ENCODE results near the gene MACROD2.

The MACROD2 gene

GRCh38 chr20:14488212-14488611 lies 492.9 kb downstream of the MACROD2 start:
- no peak for DNase-seq

- DNase-seq = no peak
Measured at GRCh38 chr20:14488756-14489479, 493.6 kb downstream of the MACROD2 start.

GRCh38 chr20:14489544-14489943 lies 494.2 kb downstream of the MACROD2 start:
- no peak for DNase-seq

DNA sequence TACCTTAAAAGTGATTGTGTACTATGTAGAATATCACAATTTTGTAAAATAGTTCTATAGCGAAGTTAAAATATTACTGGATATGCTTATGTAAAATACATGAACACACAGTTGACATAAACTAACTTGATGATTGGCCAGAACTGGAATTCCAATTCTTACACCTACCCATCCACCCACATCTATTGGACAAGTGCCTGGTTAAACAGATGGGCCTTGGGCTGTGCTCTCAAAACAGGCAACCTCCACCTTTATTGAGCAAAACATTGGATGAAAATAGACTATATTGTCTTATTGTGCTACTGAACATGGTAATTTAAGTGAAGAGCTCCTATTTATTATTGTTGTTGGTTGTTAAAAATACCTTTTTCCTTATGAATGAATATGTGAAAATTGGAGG lies 496.1 kb downstream of the MACROD2 start:
- no peak for DNase-seq

GRCh38 chr20:14493408-14493807 lies 498.1 kb downstream of the MACROD2 start:
- no peak for DNase-seq

GRCh38 chr20:14494355-14494754 lies 499.0 kb downstream of the MACROD2 start:
- DNase-seq = no peak

DNA sequence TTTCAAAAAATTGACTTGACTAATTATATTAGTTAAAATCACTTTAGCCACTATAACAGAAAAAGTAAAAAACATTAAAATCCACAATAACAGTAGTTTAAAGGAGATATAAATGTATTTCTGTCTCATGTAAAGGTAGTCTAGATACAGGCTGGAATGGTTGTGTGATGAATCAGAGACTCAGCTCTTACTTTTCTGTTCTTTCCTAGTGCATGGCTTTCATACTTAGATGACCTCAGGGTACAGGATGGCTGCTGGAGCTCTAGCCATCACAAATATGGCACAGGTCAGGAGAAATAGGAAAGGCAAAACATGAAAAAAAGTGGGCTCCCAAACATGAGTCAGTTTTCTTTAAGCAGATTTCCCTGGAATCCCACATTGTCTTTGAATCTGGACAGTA lies 499.8 kb downstream of the MACROD2 start:
- no peak for DNase-seq

- DNase-seq = no peak
Measured at GRCh38 chr20:14497004-14497403, 501.7 kb downstream of the MACROD2 start.

- no peak for DNase-seq
Measured at GRCh38 chr20:14498772-14499171, 503.5 kb downstream of the MACROD2 start.

DNA sequence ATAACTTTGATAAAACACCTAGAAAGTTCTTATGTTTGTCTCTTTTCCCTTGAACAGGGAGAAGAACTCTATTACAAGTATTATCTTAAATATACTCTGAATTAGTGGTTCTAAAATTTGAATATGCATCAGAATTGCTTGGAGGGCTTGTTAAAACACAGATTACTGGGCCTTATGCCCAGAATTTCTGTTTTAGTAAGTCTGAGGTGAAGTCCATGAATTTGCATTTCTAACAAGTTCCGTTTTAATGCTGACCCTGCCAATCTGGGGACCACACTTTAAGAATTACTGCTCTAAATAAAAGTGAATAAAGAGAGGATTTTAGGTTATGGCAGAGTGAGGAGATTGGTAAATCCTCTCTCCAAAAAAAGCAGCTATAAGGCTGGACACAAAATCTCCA lies 510.2 kb downstream of the MACROD2 start:
- no peak for DNase-seq

DNA sequence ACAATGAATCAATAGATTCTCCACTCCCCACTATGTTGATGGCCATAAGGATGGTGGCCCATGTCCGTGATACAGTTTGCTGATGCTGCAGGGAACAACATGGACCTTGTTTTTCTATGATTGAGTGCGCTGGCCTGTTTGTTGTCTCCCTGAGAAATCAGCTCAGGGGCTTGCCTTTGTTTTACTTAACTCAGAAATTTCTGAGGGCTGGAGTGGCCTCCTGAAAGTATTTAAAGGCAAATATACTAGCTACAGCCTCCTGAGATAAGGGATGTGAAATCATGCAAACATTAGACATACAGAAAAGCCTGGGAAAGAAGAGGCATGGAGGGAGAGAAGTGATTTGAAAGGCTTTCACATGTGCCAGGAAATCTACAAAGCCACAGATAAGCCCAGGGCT lies 512.4 kb downstream of the MACROD2 start:
- DNase-seq = no peak

DNA sequence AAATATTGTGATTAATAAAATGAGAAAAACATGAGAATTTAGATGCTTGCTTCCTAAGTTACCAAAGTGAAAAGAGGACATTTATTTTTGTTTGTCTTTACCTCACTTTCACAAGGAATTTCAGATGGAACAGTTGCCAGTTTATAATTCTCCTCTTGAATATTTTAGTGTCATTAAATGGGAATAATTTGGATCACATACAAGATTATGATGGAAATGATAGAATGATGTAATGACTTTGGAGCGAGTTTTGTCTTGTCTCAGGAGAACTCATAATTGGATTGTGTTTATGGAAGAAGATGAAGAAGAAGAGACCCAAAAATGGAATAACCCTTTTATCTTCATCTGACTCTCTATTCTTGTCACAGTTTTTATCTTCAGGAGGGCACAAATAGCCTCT lies 515.0 kb downstream of the MACROD2 start:
- no peak for DNase-seq

DNA sequence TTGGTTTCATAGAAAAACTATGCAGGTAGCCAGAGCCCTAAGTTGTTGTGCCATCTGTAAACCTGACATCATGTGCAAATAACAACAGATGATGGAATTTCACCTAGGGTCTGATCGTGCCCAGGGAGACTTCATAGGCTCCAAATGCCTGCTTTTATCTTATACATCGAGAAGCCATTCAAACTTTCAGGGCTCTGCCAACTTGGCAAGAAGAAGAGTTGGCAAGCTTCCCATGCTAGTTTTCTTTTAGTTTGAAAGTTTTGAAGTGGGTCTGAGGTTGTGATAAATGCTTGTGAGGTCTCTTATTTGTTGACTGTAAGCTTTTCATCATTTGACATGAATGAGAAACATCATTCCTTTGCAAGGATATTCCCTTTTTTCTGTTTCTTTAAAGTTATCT lies 517.5 kb downstream of the MACROD2 start:
- no peak for DNase-seq

DNA sequence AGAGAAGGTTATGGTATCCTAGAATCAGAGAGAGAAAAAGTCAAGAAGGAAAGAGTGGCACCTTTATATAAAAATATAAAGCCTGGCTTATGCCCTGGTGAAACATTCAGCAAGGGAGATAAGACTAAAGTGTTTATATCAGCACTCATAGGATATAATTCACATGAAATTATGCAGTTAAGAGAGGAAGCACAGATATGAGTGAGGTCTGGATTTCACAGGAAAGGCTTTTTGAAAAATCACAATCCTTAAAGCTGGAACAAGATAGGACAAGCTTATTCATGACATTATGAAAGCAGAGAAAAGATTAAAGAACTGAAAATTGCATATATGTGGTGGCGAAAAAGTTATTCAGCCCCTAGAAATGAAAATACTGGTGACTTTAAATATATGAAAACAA lies 523.3 kb downstream of the MACROD2 start:
- no peak for DNase-seq

DNA sequence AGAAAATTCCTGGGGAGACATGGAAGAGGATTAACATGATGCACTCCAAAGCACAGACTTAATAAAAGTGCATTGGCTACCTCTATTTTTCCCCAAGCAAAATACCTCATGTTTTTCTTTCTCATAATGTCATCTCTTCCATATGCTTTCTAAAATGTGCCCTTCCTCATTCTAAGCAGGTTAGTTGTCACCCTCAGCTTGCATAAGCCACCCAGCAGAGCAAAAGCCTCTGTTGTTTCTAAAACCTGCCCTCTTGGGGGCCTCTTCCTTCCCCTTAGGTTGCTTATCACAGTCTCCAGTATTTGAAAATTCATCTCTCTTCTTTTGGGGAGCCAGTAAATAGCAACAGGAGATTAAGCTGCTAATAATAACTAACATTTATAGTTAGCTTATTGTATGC lies 525.7 kb downstream of the MACROD2 start:
- DNase-seq = no peak

DNA sequence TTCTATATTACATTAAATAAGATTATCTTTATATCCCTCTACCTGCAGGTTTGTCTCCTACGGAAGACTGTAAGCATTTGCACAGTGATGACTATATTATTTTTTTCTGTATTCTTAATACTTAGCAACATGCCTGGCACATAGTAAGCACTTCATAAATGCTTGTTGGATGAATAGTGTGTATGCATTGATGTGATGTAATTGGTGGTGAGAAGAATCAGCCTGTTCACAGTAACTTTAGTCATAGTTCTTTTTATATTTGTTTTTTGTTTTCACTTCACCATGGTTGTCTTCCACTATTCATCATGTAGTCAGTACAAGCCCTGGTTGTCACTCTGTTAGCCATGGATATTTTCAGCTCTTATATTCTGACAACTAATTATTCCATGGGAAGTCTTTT lies 526.1 kb downstream of the MACROD2 start:
- no peak for DNase-seq

DNA sequence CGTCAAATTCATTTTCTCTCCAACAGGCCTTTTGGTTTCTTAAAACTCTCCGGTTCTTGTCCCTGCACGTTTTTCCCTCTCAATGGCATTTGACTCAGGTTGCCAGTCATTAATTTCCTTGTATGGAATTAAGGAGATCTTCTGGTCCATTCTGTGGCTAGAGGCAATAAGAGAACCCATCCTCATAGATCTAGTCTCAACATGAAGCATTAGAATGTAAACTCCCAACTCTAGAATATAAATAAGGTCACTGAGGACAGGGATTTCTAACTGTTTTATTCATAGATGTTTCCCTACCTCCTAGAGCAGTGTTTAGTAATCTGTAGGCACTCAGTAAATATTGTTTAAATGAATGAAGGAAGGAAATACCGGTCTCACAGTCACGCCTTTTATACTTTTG lies 527.3 kb downstream of the MACROD2 start:
- no peak for DNase-seq

GRCh38 chr20:14523090-14523489 lies 527.8 kb downstream of the MACROD2 start:
- no peak for DNase-seq

DNA sequence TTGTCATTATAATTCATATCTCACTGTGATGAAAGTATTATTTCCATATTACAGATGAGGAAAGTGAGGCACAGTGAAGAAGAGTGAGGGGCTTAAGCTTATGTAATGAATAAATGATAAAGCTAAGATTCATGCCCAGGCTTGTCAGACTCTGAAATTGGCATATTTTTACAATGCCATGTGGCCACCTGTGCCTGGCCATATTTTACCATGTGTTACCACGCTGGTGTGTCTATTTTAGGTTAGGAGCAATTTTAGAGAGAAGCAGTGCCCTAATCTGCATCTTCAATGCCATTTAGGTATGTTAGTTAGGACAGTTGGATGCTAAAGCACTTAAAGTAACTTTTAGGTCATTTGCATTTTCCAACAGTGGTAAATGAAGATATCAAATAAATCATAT lies 530.1 kb downstream of the MACROD2 start:
- DNase-seq = no peak

DNA sequence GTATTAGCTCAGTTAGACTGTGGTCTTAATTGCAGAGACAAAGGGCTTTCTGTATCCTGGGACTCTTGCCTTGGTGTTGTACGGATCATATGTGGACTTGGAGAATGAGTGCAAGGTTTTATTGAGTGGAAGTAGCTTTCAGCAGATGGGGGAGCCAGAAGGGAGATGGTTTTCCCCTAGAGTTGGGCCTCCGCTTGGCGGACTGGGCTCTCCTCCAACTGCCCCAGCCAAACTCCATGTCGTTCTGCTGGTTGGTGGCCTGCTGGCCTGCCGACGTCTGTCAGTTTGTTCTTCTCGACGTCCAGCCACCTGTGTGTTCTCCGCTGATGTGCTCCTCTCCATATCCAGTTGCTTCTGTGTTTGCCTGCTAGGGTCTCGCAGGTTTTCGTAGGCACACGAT lies 531.6 kb downstream of the MACROD2 start:
- DNase-seq = no peak

DNA sequence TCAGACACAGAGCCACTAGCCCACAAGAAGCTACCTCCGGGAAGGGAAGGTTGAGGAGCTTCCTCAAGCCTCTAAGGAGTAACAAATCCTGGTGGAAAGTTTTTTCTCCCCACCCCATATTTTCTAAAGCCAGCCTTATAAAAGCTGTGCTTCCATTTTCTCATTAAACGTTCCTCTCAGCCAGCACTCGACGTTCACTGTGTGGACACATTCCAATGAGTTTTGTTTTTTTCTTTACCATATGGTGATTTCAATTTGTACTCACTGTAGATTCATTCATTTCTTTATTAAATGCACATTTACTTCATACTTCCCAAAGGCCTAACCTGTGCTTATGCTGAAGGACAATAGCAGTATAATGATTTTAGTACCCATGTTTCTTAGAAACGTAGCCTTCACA lies 536.5 kb downstream of the MACROD2 start:
- DNase-seq = no peak

GRCh38 chr20:14536738-14537137 lies 541.4 kb downstream of the MACROD2 start:
- no peak for DNase-seq

- DNase-seq = no peak
Measured at GRCh38 chr20:14538433-14538832, 543.1 kb downstream of the MACROD2 start.

DNA sequence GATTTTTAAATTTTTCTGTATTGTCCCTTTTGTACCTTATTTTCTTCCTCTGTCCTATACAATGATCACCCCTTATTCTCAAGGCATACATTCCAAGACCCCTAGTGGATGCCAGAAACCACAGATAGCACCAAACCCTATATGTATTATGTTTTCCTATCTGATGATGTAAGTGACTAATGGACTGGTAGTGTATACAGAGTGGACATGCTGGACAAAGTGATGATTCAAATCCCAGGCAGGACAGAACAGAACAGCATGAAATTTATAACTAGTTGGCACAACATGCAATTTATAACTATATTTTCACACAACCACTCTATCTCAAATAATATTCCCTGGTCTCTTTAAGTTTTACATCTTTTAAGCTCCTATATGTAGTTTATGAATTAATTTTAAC lies 547.7 kb downstream of the MACROD2 start:
- no peak for DNase-seq

DNA sequence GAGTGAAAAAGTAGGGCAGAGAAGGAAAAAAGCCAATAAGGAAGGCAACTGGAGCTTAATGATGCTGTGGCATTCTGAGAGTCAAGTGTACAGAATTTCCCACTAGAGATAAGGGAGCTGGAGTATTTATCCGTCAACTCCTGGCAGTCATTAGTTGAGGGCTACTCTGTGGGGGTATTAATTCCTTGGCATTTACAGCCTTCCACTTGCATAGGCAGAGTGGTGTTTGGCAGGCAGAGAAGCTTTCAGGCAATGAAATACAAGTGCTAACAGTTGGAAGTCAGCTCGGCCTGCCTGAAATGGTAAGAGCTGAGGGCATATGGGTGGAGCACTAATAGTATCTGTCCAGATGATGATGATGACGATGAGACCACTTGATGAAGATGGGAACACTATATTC lies 549.4 kb downstream of the MACROD2 start:
- no peak for DNase-seq

- DNase-seq = no peak
Measured at GRCh38 chr20:14550655-14551054, 555.3 kb downstream of the MACROD2 start.

Measured in amniotic stem cell (primary cell).